ENCODE measurements around the gene FOXJ1.

The FOXJ1 gene

GRCh38 chr17:76104140-76104895 is 36.7 kb downstream of the FOXJ1 start:
- no peaks in the 10 kb centered on the region for H3K9me3 ChIP-seq (ENCODE audit: control insufficient read depth, insufficient read depth, low read length)
- no peak overlapping the region; the same call in 1 of the 2 replicates for H3K4me3 ChIP-seq (ENCODE audit: low read length)
- peaks cover 1% of the 10 kb centered on the region; the same call in 1 of the 2 replicates for H3K4me1 ChIP-seq (ENCODE audit: control insufficient read depth, insufficient read depth, low read length)
- peaks cover 6% of the 10 kb centered on the region; the same call in 1 of the 2 replicates for H3K36me3 ChIP-seq (ENCODE audit: control insufficient read depth, insufficient read depth, low read length)
- H3K27ac ChIP-seq (ENCODE audit: low read length), result no peak overlapping the region
- DNase-seq (ENCODE audit: low read depth, low spot score), result no peak
- WGBS (ENCODE audit: insufficient coverage, insufficient read length), result no CpG with 5 or more reads among the region's 29 CpGs
- H3K27me3 ChIP-seq (ENCODE audit: control insufficient read depth, insufficient read depth, low read length), result no peaks in the 10 kb centered on the region

- Histone ChIP-seq H3K4me3 (ENCODE audit: low read length) (peak within 1 kb of the TSS; percentile 86), H3K9me3 (ENCODE audit: control insufficient read depth, insufficient read depth, low read length) (no peaks in the 10 kb centered on the region), H3K27me3 (ENCODE audit: control insufficient read depth, insufficient read depth, low read length) (no peaks in the 10 kb centered on the region), H3K36me3 (ENCODE audit: control insufficient read depth, insufficient read depth, low read length) (peaks cover 6% of the 10 kb centered on the region; the same call in 1 of the 2 replicates), H3K27ac (ENCODE audit: low read length) (no peak within 1 kb of the TSS), H3K4me1 (ENCODE audit: control insufficient read depth, insufficient read depth, low read length) (peaks cover 1% of the 10 kb centered on the region; the same call in 1 of the 2 replicates)
- DNase-seq (ENCODE audit: low read depth, low spot score), result peak; percentile 85
- whole genome bisulfite sequencing (ENCODE audit: insufficient coverage, insufficient read length), result no CpG with 5 or more reads among the region's 55 CpGs
Measured at GRCh38 chr17:76103274-76104139, 37.5 kb downstream of the FOXJ1 start, which contains the start of gene EXOC7. EXOC7 (minus strand) TSS chr17:76103787; CDS start chr17:76103692, 95 bp downstream.

GRCh38 chr17:76102944-76103273 is 38.1 kb downstream of the FOXJ1 start:
- Histone ChIP-seq H3K27me3 (ENCODE audit: control insufficient read depth, insufficient read depth, low read length) (no peaks in the 10 kb centered on the region), H3K9me3 (ENCODE audit: control insufficient read depth, insufficient read depth, low read length) (no peaks in the 10 kb centered on the region), H3K4me3 (ENCODE audit: low read length) (peak overlapping the region; percentile 86; the same call in 1 of the 2 replicates), H3K27ac (ENCODE audit: low read length) (no peak overlapping the region), H3K4me1 (ENCODE audit: control insufficient read depth, insufficient read depth, low read length) (peaks cover 1% of the 10 kb centered on the region; the same call in 1 of the 2 replicates), H3K36me3 (ENCODE audit: control insufficient read depth, insufficient read depth, low read length) (peaks cover 6% of the 10 kb centered on the region; the same call in 1 of the 2 replicates)
- DNase-seq (ENCODE audit: low read depth, low spot score), result no peak
- no CpG with 5 or more reads among the region's 4 CpGs for WGBS (ENCODE audit: insufficient coverage, insufficient read length)

GRCh38 chr17:76097716-76098295 is 43.2 kb downstream of the FOXJ1 start:
- no peak overlapping the region for H3K4me3 ChIP-seq (ENCODE audit: low read length)
- peaks cover 27% of the 10 kb centered on the region for H3K36me3 ChIP-seq (ENCODE audit: control insufficient read depth, insufficient read depth, low read length)
- H3K27ac ChIP-seq (ENCODE audit: low read length), result no peak overlapping the region
- no peaks in the 10 kb centered on the region for H3K9me3 ChIP-seq (ENCODE audit: control insufficient read depth, insufficient read depth, low read length)
- no peak for DNase-seq (ENCODE audit: low read depth, low spot score)
- no peaks in the 10 kb centered on the region for H3K27me3 ChIP-seq (ENCODE audit: control insufficient read depth, insufficient read depth, low read length)
- WGBS (ENCODE audit: insufficient coverage, insufficient read length), result no CpG with 5 or more reads among the region's 19 CpGs
- H3K4me1 ChIP-seq (ENCODE audit: control insufficient read depth, insufficient read depth, low read length), result no peaks in the 10 kb centered on the region; the same call in 1 of the 2 replicates

GRCh38 chr17:76095943-76096342 is 45.1 kb downstream of the FOXJ1 start:
- WGBS (ENCODE audit: insufficient coverage, insufficient read length), result no CpG with 5 or more reads among the region's 13 CpGs
- no peak overlapping the region for H3K4me3 ChIP-seq (ENCODE audit: low read length)
- H3K9me3 ChIP-seq (ENCODE audit: control insufficient read depth, insufficient read depth, low read length), result no peaks in the 10 kb centered on the region
- H3K27me3 ChIP-seq (ENCODE audit: control insufficient read depth, insufficient read depth, low read length), result no peaks in the 10 kb centered on the region
- H3K36me3 ChIP-seq (ENCODE audit: control insufficient read depth, insufficient read depth, low read length), result peaks cover 20% of the 10 kb centered on the region
- no peak for DNase-seq (ENCODE audit: low read depth, low spot score)
- H3K27ac ChIP-seq (ENCODE audit: low read length), result no peak overlapping the region
- no peaks in the 10 kb centered on the region for H3K4me1 ChIP-seq (ENCODE audit: control insufficient read depth, insufficient read depth, low read length)

- Histone ChIP-seq H3K9me3 (ENCODE audit: control insufficient read depth, insufficient read depth, low read length) (no peaks in the 10 kb centered on the region), H3K27me3 (ENCODE audit: control insufficient read depth, insufficient read depth, low read length) (no peaks in the 10 kb centered on the region), H3K27ac (ENCODE audit: low read length) (no peak overlapping the region), H3K36me3 (ENCODE audit: control insufficient read depth, insufficient read depth, low read length) (peaks cover 24% of the 10 kb centered on the region), H3K4me1 (ENCODE audit: control insufficient read depth, insufficient read depth, low read length) (no peaks in the 10 kb centered on the region), H3K4me3 (ENCODE audit: low read length) (no peak overlapping the region)
- WGBS (ENCODE audit: insufficient coverage, insufficient read length), result no CpG with 5 or more reads among the region's 11 CpGs
- no peak for DNase-seq (ENCODE audit: low read depth, low spot score)
Measured at GRCh38 chr17:76094046-76094445, 47.0 kb downstream of the FOXJ1 start.

GRCh38 chr17:76092526-76093413 is 48.3 kb downstream of the FOXJ1 start:
- Histone ChIP-seq H3K27ac (ENCODE audit: low read length) (no peak overlapping the region), H3K9me3 (ENCODE audit: control insufficient read depth, insufficient read depth, low read length) (no peaks in the 10 kb centered on the region), H3K36me3 (ENCODE audit: control insufficient read depth, insufficient read depth, low read length) (peaks cover 25% of the 10 kb centered on the region), H3K4me3 (ENCODE audit: low read length) (no peak overlapping the region), H3K4me1 (ENCODE audit: control insufficient read depth, insufficient read depth, low read length) (no peaks in the 10 kb centered on the region), H3K27me3 (ENCODE audit: control insufficient read depth, insufficient read depth, low read length) (no peaks in the 10 kb centered on the region)
- no peak for DNase-seq (ENCODE audit: low read depth, low spot score)
- no CpG with 5 or more reads among the region's 20 CpGs for WGBS (ENCODE audit: insufficient coverage, insufficient read length)

- DNase-seq (ENCODE audit: low read depth, low spot score), result no peak
- H3K36me3 ChIP-seq (ENCODE audit: control insufficient read depth, insufficient read depth, low read length), result peaks cover 24% of the 10 kb centered on the region
- H3K27me3 ChIP-seq (ENCODE audit: control insufficient read depth, insufficient read depth, low read length), result no peaks in the 10 kb centered on the region
- no CpG with 5 or more reads among the region's 23 CpGs for WGBS (ENCODE audit: insufficient coverage, insufficient read length)
- no peaks in the 10 kb centered on the region for H3K4me1 ChIP-seq (ENCODE audit: control insufficient read depth, insufficient read depth, low read length)
- no peak overlapping the region for H3K4me3 ChIP-seq (ENCODE audit: low read length)
- no peak overlapping the region for H3K27ac ChIP-seq (ENCODE audit: low read length)
- H3K9me3 ChIP-seq (ENCODE audit: control insufficient read depth, insufficient read depth, low read length), result no peaks in the 10 kb centered on the region
Measured at GRCh38 chr17:76091526-76092286, 49.3 kb downstream of the FOXJ1 start.

- Histone ChIP-seq H3K4me1 (ENCODE audit: control insufficient read depth, insufficient read depth, low read length) (no peaks in the 10 kb centered on the region), H3K36me3 (ENCODE audit: control insufficient read depth, insufficient read depth, low read length) (peaks cover 25% of the 10 kb centered on the region), H3K4me3 (ENCODE audit: low read length) (no peak overlapping the region), H3K27me3 (ENCODE audit: control insufficient read depth, insufficient read depth, low read length) (no peaks in the 10 kb centered on the region), H3K9me3 (ENCODE audit: control insufficient read depth, insufficient read depth, low read length) (no peaks in the 10 kb centered on the region), H3K27ac (ENCODE audit: low read length) (no peak overlapping the region)
- WGBS (ENCODE audit: insufficient coverage, insufficient read length), result no CpG with 5 or more reads among the region's 17 CpGs
- DNase-seq (ENCODE audit: low read depth, low spot score), result no peak
Measured at GRCh38 chr17:76090517-76091129, 50.4 kb downstream of the FOXJ1 start.

Measured in iPS DF 6.9 (cell line).